ENCODE results near the gene KIAA1755. TPM values are rescaled to one million over a fixed set of nuclear protein-coding genes. Genes with fewer than 3 reads are reported as not detected.

The KIAA1755 gene
- total RNA-seq, 1 experiment from 2014 or later, result 0.17 TPM

- no peak overlapping the region for H3K18ac ChIP-seq (ENCODE audit: insufficient read length, low read depth, low read length)
- no peak overlapping the region for H2AFZ ChIP-seq (ENCODE audit: low read length)
- no peak overlapping the region for H3K4me2 ChIP-seq (ENCODE audit: insufficient read depth, insufficient read length, low read length)
- no peak overlapping the region for H4K5ac ChIP-seq (ENCODE audit: insufficient read length, low read depth, low read length)
- no peaks in the 10 kb centered on the region for H4K20me1 ChIP-seq (ENCODE audit: control insufficient read depth, insufficient read depth, insufficient read length)
- no peaks in the 10 kb centered on the region for H3K23me2 ChIP-seq (ENCODE audit: insufficient read length, low read depth, low read length, poor library complexity, severe bottlenecking)
- no peak overlapping the region for H3K9ac ChIP-seq (ENCODE audit: extremely low read depth, insufficient read length, low read length)
- Mint-ChIP-seq H3K27ac (no peak overlapping the region), H3K4me1 (peaks cover 2 to 8% of the 10 kb centered on the region in 2 experiments; a peak in 3 of 4 replicates), H3K36me3 (ENCODE audit: insufficient read depth in 1 of 3, low read depth in 3 of 3) (no peaks in the 10 kb centered on the region), H3K27me3 (ENCODE audit: low read depth) (peaks cover 9% of the 10 kb centered on the region), H3K4me3 (no peak overlapping the region), H3K9me3 (no peaks in the 10 kb centered on the region; a peak in 1 of 5 replicates)
- H3K14ac ChIP-seq (ENCODE audit: insufficient read depth, low read length), result no peak overlapping the region
- H2BK120ac ChIP-seq (ENCODE audit: low read depth, low read length, poor library complexity, severe bottlenecking), result no peak overlapping the region
- no peaks in the 10 kb centered on the region for H3K79me1 ChIP-seq (ENCODE audit: insufficient read depth, low read depth, low read length, poor library complexity, severe bottlenecking)
- no peak overlapping the region for H3K23ac ChIP-seq (ENCODE audit: insufficient read length, low read depth, low read length)
- H3K27ac ChIP-seq (ENCODE audit: insufficient read length, low read depth, low read length), result no peak overlapping the region
- no peaks in the 10 kb centered on the region for H3K9me3 ChIP-seq (ENCODE audit: control insufficient read depth, low read depth, low read length)
- H3K27me3 ChIP-seq (ENCODE audit: insufficient read depth, low read length), result no peaks in the 10 kb centered on the region
- H3K4me1 ChIP-seq (ENCODE audit: insufficient read depth, low read length), result no peaks in the 10 kb centered on the region
- H2BK15ac ChIP-seq (ENCODE audit: low read depth, low read length), result no peak overlapping the region
- H3K79me2 ChIP-seq (ENCODE audit: insufficient read depth, low read length), result no peaks in the 10 kb centered on the region
- DNase-seq, result no peak
- no peak overlapping the region for H2BK12ac ChIP-seq (ENCODE audit: insufficient read length, low read depth, low read length)
- H4K8ac ChIP-seq (replicated peaks; ENCODE audit: insufficient read length, low read depth, low read length), result no peak overlapping the region
- H2AK5ac ChIP-seq (ENCODE audit: insufficient read length, low read length), result no peak overlapping the region
- TF ChIP-seq, protein P1, sequence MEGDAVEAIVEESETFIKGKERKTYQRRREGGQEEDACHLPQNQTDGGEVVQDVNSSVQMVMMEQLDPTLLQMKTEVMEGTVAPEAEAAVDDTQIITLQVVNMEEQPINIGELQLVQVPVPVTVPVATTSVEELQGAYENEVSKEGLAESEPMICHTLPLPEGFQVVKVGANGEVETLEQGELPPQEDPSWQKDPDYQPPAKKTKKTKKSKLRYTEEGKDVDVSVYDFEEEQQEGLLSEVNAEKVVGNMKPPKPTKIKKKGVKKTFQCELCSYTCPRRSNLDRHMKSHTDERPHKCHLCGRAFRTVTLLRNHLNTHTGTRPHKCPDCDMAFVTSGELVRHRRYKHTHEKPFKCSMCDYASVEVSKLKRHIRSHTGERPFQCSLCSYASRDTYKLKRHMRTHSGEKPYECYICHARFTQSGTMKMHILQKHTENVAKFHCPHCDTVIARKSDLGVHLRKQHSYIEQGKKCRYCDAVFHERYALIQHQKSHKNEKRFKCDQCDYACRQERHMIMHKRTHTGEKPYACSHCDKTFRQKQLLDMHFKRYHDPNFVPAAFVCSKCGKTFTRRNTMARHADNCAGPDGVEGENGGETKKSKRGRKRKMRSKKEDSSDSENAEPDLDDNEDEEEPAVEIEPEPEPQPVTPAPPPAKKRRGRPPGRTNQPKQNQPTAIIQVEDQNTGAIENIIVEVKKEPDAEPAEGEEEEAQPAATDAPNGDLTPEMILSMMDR (conservative IDR thresholded peaks at IDR 0.05), result no peak
- no peak overlapping the region for H3K56ac ChIP-seq (ENCODE audit: insufficient read length, low read depth, low read length)
- no CpG with 5 or more reads among the region's 8 CpGs for WGBS (ENCODE audit: extremely low coverage, insufficient read length, low lambda C conversion rate)
- no peak overlapping the region for H4K91ac ChIP-seq (ENCODE audit: insufficient read length, low read depth, low read length)
- H2BK5ac ChIP-seq (ENCODE audit: insufficient read length, low read length), result no peak overlapping the region
- H3K4ac ChIP-seq (ENCODE audit: low read depth, low read length), result no peak overlapping the region
- no peak overlapping the region for H2BK20ac ChIP-seq (ENCODE audit: low read depth, low read length, poor library complexity, severe bottlenecking)
- H3T11ph ChIP-seq (ENCODE audit: low read length), result no peak overlapping the region
Observed at GRCh38 chr20:38225240-38225899, 35.2 kb downstream of the KIAA1755 start.

Measured in H9 (cell line).